Measurements from ENCODE around the gene TCHP. TPM values are rescaled to one million over a fixed set of nuclear protein-coding genes. Genes with fewer than 3 reads are reported as not detected.

The TCHP gene
- total and polyA plus RNA-seq, 7 donors: 12.5 to 42.9 (median 16.0) TPM

GRCh38 chr12:109952160-109952858 is 52.2 kb downstream of the TCHP start:
- no peak for DNase-seq
- no peak overlapping the region for H3K4me3 ChIP-seq
- no peaks in the 10 kb centered on the region for H3K9me3 ChIP-seq
- 84 to 92% methylated on average over 11 of the region's 11 CpGs for WGBS, 2 donors
- TF ChIP-seq CTCF (IDR thresholded peaks at IDR 0.05): no peak
- no peak for TF ChIP-seq POLR2A (IDR thresholded peaks at IDR 0.05)
- no peak for TF ChIP-seq EP300 (IDR thresholded peaks at IDR 0.05)
- TF ChIP-seq POLR2AphosphoS5 (IDR thresholded peaks at IDR 0.05): no peak
- peaks cover 0 to 57% (median 50%) of the 10 kb centered on the region in 4 donors for H3K4me1 ChIP-seq
- intact Hi-C loops (cut with DNase I): no loop called here
- no peaks in the 10 kb centered on the region for H3K27me3 ChIP-seq
- H3K36me3 ChIP-seq: peaks cover 9 to 72% (median 14%) of the 10 kb centered on the region in 4 donors
- H3K27ac ChIP-seq: peak overlapping the region; percentile 25 to 77 (median 71)

- Histone ChIP-seq H3K36me3 (peaks cover 9 to 74% (median 14%) of the 10 kb centered on the region in 4 donors), H3K27ac (peak overlapping the region in 2 of 4 donors; percentile 73 to 77), H3K9me3 (no peaks in the 10 kb centered on the region), H3K4me1 (peaks cover 0 to 52% (median 44%) of the 10 kb centered on the region in 4 donors), H3K27me3 (no peaks in the 10 kb centered on the region), H3K4me3 (no peak overlapping the region)
- 95 to 96% methylated on average over 8 of the region's 8 CpGs for WGBS, 2 donors
- intact Hi-C loops (cut with DNase I): no loop called here
- DNase-seq: no peak
- TF ChIP-seq EP300 (IDR thresholded peaks at IDR 0.05) (no peak), POLR2A (IDR thresholded peaks at IDR 0.05) (no peak), POLR2AphosphoS5 (IDR thresholded peaks at IDR 0.05) (no peak), CTCF (IDR thresholded peaks at IDR 0.05) (no peak)
Measured at GRCh38 chr12:109952873-109953272, 52.8 kb downstream of the TCHP start.

- Histone ChIP-seq H3K9me3 (no peaks in the 10 kb centered on the region), H3K27ac (no peak overlapping the region), H3K4me1 (peaks cover 0 to 44% (median 37%) of the 10 kb centered on the region in 4 donors), H3K36me3 (peaks cover 9 to 82% (median 16%) of the 10 kb centered on the region in 4 donors), H3K4me3 (no peak overlapping the region), H3K27me3 (no peaks in the 10 kb centered on the region)
- TF ChIP-seq POLR2AphosphoS5 (IDR thresholded peaks at IDR 0.05): no peak
- TF ChIP-seq EP300 (IDR thresholded peaks at IDR 0.05): no peak
- no peak for TF ChIP-seq CTCF (IDR thresholded peaks at IDR 0.05)
- TF ChIP-seq POLR2A (IDR thresholded peaks at IDR 0.05): no peak
- WGBS, 2 donors: 81 to 89% methylated on average over 5 of the region's 5 CpGs
- DNase-seq: no peak
- intact Hi-C loops (cut with DNase I): no loop called here
Measured at GRCh38 chr12:109953656-109954055, 53.6 kb downstream of the TCHP start.

GRCh38 chr12:109958374-109958773 is 58.3 kb downstream of the TCHP start:
- intact Hi-C loops (cut with DNase I): no loop called here
- no peak for DNase-seq
- H3K4me1 ChIP-seq: no peaks in the 10 kb centered on the region
- TF ChIP-seq POLR2AphosphoS5 (IDR thresholded peaks at IDR 0.05): no peak
- TF ChIP-seq POLR2A (IDR thresholded peaks at IDR 0.05): no peak
- H3K9me3 ChIP-seq: no peaks in the 10 kb centered on the region
- H3K4me3 ChIP-seq: no peak overlapping the region
- H3K27ac ChIP-seq: no peak overlapping the region
- no peaks in the 10 kb centered on the region for H3K27me3 ChIP-seq
- H3K36me3 ChIP-seq: peaks cover 3 to 97% (median 27%) of the 10 kb centered on the region in 4 donors
- WGBS, 2 donors: 75 to 90% methylated on average over 7 of the region's 7 CpGs

GRCh38 chr12:109959411-109960093 is 59.5 kb downstream of the TCHP start:
- TF ChIP-seq CTCF (IDR thresholded peaks at IDR 0.05) (no peak), POLR2AphosphoS5 (IDR thresholded peaks at IDR 0.05) (no peak), POLR2A (IDR thresholded peaks at IDR 0.05) (no peak), EP300 (IDR thresholded peaks at IDR 0.05) (no peak)
- Histone ChIP-seq H3K4me1 (no peaks in the 10 kb centered on the region), H3K27me3 (no peaks in the 10 kb centered on the region), H3K4me3 (no peak overlapping the region), H3K9me3 (no peaks in the 10 kb centered on the region), H3K36me3 (peaks cover 3 to 94% (median 26%) of the 10 kb centered on the region in 4 donors), H3K27ac (no peak overlapping the region)
- WGBS, 2 donors: 64 to 90% methylated on average over 8 of the region's 8 CpGs
- intact Hi-C loops (cut with DNase I): no loop called here
- DNase-seq: no peak

Data from sigmoid colon (tissue), 7 donors.